Measurements from ENCODE around the gene MIEF1.
A peak's percentile ranks its signal among the peaks of the same experiment; 100 is the strongest.

MIEF1 gene

GRCh38 chr22:39502109-39502788 lies at the start of gene MIEF1:
TSS of gene MIEF1 (plus strand) at chr22:39502290. CDS start at chr22:39511295, 9,005 bp downstream.
- Histone ChIP-seq H3K27ac (ENCODE audit: low read length) (peak within 1 kb of the TSS; percentile 77), H3K36me3 (ENCODE audit: control insufficient read depth in 1 of 2, insufficient read depth in 2 of 2, low read length in 2 of 2) (peaks cover 26 to 29% of the 10 kb centered on the region in 2 donors), H3K27me3 (ENCODE audit: low read depth, low read length) (no peaks in the 10 kb centered on the region), H3K9me3 (ENCODE audit: control insufficient read depth in 1 of 2, low read length in 2 of 2) (no peaks in the 10 kb centered on the region), H3K4me1 (ENCODE audit: control insufficient read depth in 1 of 2, insufficient read depth in 2 of 2, low read length in 2 of 2) (peaks cover 20 to 27% of the 10 kb centered on the region in 2 donors), H3K4me3 (ENCODE audit: low read depth in 1 of 2, low read length in 2 of 2) (peak within 1 kb of the TSS; percentile 86 to 98)

- H3K36me3 ChIP-seq (ENCODE audit: control insufficient read depth in 1 of 2, insufficient read depth in 2 of 2, low read length in 2 of 2) = no peaks in the 10 kb centered on the region
- H3K4me3 ChIP-seq (ENCODE audit: low read depth in 1 of 2, low read length in 2 of 2) = no peak overlapping the region
- H3K9me3 ChIP-seq (ENCODE audit: control insufficient read depth in 1 of 2, low read length in 2 of 2) = no peaks in the 10 kb centered on the region
- no peak overlapping the region for H3K27ac ChIP-seq (ENCODE audit: low read length)
- H3K27me3 ChIP-seq (ENCODE audit: low read depth, low read length) = peaks cover 8% of the 10 kb centered on the region
- H3K4me1 ChIP-seq (ENCODE audit: control insufficient read depth in 1 of 2, insufficient read depth in 2 of 2, low read length in 2 of 2) = no peaks in the 10 kb centered on the region
Measured at GRCh38 chr22:39452740-39453040, 49.4 kb upstream of the MIEF1 start.

- H3K36me3 ChIP-seq (ENCODE audit: control insufficient read depth in 1 of 2, insufficient read depth in 2 of 2, low read length in 2 of 2) = no peaks in the 10 kb centered on the region
- H3K27me3 ChIP-seq (ENCODE audit: low read depth, low read length) = peaks cover 18% of the 10 kb centered on the region
- H3K9me3 ChIP-seq (ENCODE audit: control insufficient read depth in 1 of 2, low read length in 2 of 2) = no peaks in the 10 kb centered on the region
- no peak overlapping the region for H3K27ac ChIP-seq (ENCODE audit: low read length)
- peaks cover 0 to 7% of the 10 kb centered on the region in 2 donors for H3K4me1 ChIP-seq (ENCODE audit: control insufficient read depth in 1 of 2, insufficient read depth in 2 of 2, low read length in 2 of 2)
- H3K4me3 ChIP-seq (ENCODE audit: low read depth in 1 of 2, low read length in 2 of 2) = no peak overlapping the region
Measured at GRCh38 chr22:39453765-39454378, 48.2 kb upstream of the MIEF1 start.

GRCh38 chr22:39454385-39454871 lies 47.7 kb upstream of the MIEF1 start:
- H3K27ac ChIP-seq (ENCODE audit: low read length) = no peak overlapping the region
- no peaks in the 10 kb centered on the region for H3K36me3 ChIP-seq (ENCODE audit: control insufficient read depth in 1 of 2, insufficient read depth in 2 of 2, low read length in 2 of 2)
- H3K4me3 ChIP-seq (ENCODE audit: low read depth in 1 of 2, low read length in 2 of 2) = no peak overlapping the region
- H3K9me3 ChIP-seq (ENCODE audit: control insufficient read depth in 1 of 2, low read length in 2 of 2) = no peaks in the 10 kb centered on the region
- peaks cover 18% of the 10 kb centered on the region for H3K27me3 ChIP-seq (ENCODE audit: low read depth, low read length)
- peaks cover 0 to 7% of the 10 kb centered on the region in 2 donors for H3K4me1 ChIP-seq (ENCODE audit: control insufficient read depth in 1 of 2, insufficient read depth in 2 of 2, low read length in 2 of 2)

GRCh38 chr22:39456522-39457197 lies 45.4 kb upstream of the MIEF1 start, which contains the start of gene MGAT3:
TSS of gene MGAT3 (plus strand) at chr22:39457012. CDS start at chr22:39487348, 30,336 bp downstream.
- peak within 1 kb of the TSS in 1 of 2 donors; percentile 56 for H3K4me3 ChIP-seq (ENCODE audit: low read depth in 1 of 2, low read length in 2 of 2)
- H3K4me1 ChIP-seq (ENCODE audit: control insufficient read depth in 1 of 2, insufficient read depth in 2 of 2, low read length in 2 of 2) = peaks cover 0 to 7% of the 10 kb centered on the region in 2 donors
- H3K27ac ChIP-seq (ENCODE audit: low read length) = no peak within 1 kb of the TSS
- H3K27me3 ChIP-seq (ENCODE audit: low read depth, low read length) = peaks cover 18% of the 10 kb centered on the region
- H3K9me3 ChIP-seq (ENCODE audit: control insufficient read depth in 1 of 2, low read length in 2 of 2) = no peaks in the 10 kb centered on the region
- H3K36me3 ChIP-seq (ENCODE audit: control insufficient read depth in 1 of 2, insufficient read depth in 2 of 2, low read length in 2 of 2) = no peaks in the 10 kb centered on the region

GRCh38 chr22:39457198-39457555 lies 44.9 kb upstream of the MIEF1 start:
- Histone ChIP-seq H3K9me3 (ENCODE audit: control insufficient read depth in 1 of 2, low read length in 2 of 2) (no peaks in the 10 kb centered on the region), H3K4me3 (ENCODE audit: low read depth in 1 of 2, low read length in 2 of 2) (peak overlapping the region in 1 of 2 donors; percentile 56), H3K4me1 (ENCODE audit: control insufficient read depth in 1 of 2, insufficient read depth in 2 of 2, low read length in 2 of 2) (peaks cover 0 to 7% of the 10 kb centered on the region in 2 donors), H3K27me3 (ENCODE audit: low read depth, low read length) (peaks cover 18% of the 10 kb centered on the region), H3K36me3 (ENCODE audit: control insufficient read depth in 1 of 2, insufficient read depth in 2 of 2, low read length in 2 of 2) (no peaks in the 10 kb centered on the region), H3K27ac (ENCODE audit: low read length) (no peak overlapping the region)

- Histone ChIP-seq H3K27me3 (ENCODE audit: low read depth, low read length) (peaks cover 18% of the 10 kb centered on the region), H3K4me1 (ENCODE audit: control insufficient read depth in 1 of 2, insufficient read depth in 2 of 2, low read length in 2 of 2) (peaks cover 0 to 7% of the 10 kb centered on the region in 2 donors), H3K4me3 (ENCODE audit: low read depth in 1 of 2, low read length in 2 of 2) (peak overlapping the region; percentile 33 to 56), H3K9me3 (ENCODE audit: control insufficient read depth in 1 of 2, low read length in 2 of 2) (no peaks in the 10 kb centered on the region), H3K27ac (ENCODE audit: low read length) (no peak overlapping the region), H3K36me3 (ENCODE audit: control insufficient read depth in 1 of 2, insufficient read depth in 2 of 2, low read length in 2 of 2) (no peaks in the 10 kb centered on the region)
Measured at GRCh38 chr22:39457556-39458443, 44.3 kb upstream of the MIEF1 start.

- Histone ChIP-seq H3K27ac (ENCODE audit: low read length) (no peak overlapping the region), H3K4me1 (ENCODE audit: control insufficient read depth in 1 of 2, insufficient read depth in 2 of 2, low read length in 2 of 2) (peaks cover 0 to 7% of the 10 kb centered on the region in 2 donors)
Measured at GRCh38 chr22:39458444-39459083, 43.5 kb upstream of the MIEF1 start.

GRCh38 chr22:39459681-39460080 lies 42.4 kb upstream of the MIEF1 start:
- Histone ChIP-seq H3K36me3 (ENCODE audit: control insufficient read depth in 1 of 2, insufficient read depth in 2 of 2, low read length in 2 of 2) (no peaks in the 10 kb centered on the region), H3K27me3 (ENCODE audit: low read depth, low read length) (peaks cover 18% of the 10 kb centered on the region), H3K9me3 (ENCODE audit: control insufficient read depth in 1 of 2, low read length in 2 of 2) (no peaks in the 10 kb centered on the region), H3K4me1 (ENCODE audit: control insufficient read depth in 1 of 2, insufficient read depth in 2 of 2, low read length in 2 of 2) (peaks cover 0 to 7% of the 10 kb centered on the region in 2 donors), H3K27ac (ENCODE audit: low read length) (no peak overlapping the region), H3K4me3 (ENCODE audit: low read depth in 1 of 2, low read length in 2 of 2) (no peak overlapping the region)

More at GRCh38 chr22:39458444-39459083, 43.5 kb upstream of the MIEF1 start:
- Histone ChIP-seq H3K36me3 (ENCODE audit: control insufficient read depth in 1 of 2, insufficient read depth in 2 of 2, low read length in 2 of 2) (no peaks in the 10 kb centered on the region), H3K9me3 (ENCODE audit: control insufficient read depth in 1 of 2, low read length in 2 of 2) (no peaks in the 10 kb centered on the region), H3K4me3 (ENCODE audit: low read depth in 1 of 2, low read length in 2 of 2) (peak overlapping the region; percentile 33 to 56), H3K27me3 (ENCODE audit: low read depth, low read length) (peaks cover 18% of the 10 kb centered on the region)

- H3K27ac ChIP-seq (ENCODE audit: low read length) = peak overlapping the region; percentile 45
- H3K27me3 ChIP-seq (ENCODE audit: low read depth, low read length) = peaks cover 9% of the 10 kb centered on the region
- H3K9me3 ChIP-seq (ENCODE audit: control insufficient read depth in 1 of 2, low read length in 2 of 2) = no peaks in the 10 kb centered on the region
- no peaks in the 10 kb centered on the region for H3K36me3 ChIP-seq (ENCODE audit: control insufficient read depth in 1 of 2, insufficient read depth in 2 of 2, low read length in 2 of 2)
- H3K4me1 ChIP-seq (ENCODE audit: control insufficient read depth in 1 of 2, insufficient read depth in 2 of 2, low read length in 2 of 2) = peaks cover 0 to 7% of the 10 kb centered on the region in 2 donors
- H3K4me3 ChIP-seq (ENCODE audit: low read depth in 1 of 2, low read length in 2 of 2) = no peak overlapping the region
Measured at GRCh38 chr22:39462443-39463221, 39.5 kb upstream of the MIEF1 start.

All from muscle layer of duodenum (tissue), 2 donors.